Astrocyte (in vitro differentiated cells and primary cell): ENCODE results near the gene FBXO4. TPM values are rescaled to one million over a fixed set of nuclear protein-coding genes. Genes with fewer than 3 reads are reported as not detected.

Experiments used
- DNase-seq: peaks from one replicate; pipeline ENCODE4 v3.0.0-alpha.2; 2010; ENCODE audit warnings: low read depth
- FAIRE-seq: peaks from 2 replicates; lab custom pipeline; 2011; peaks lifted over from hg19 to GRCh38; lab: Jason Lieb, UNC
- H2AFZ ChIP-seq: 2 replicates; pipeline ENCODE4 v1.6.0; 2012; ENCODE audit warnings: low read depth, low read length, inconsistent platforms
- H3K27ac ChIP-seq: 2 replicates; pipeline ENCODE4 v1.5.1; 2011; ENCODE audit warnings: low read depth, low read length, inconsistent platforms
- H3K27me3 ChIP-seq: 2 replicates; pipeline ENCODE4 v1.6.0; 2011; ENCODE audit warnings: low read length, inconsistent platforms; ENCODE audit not compliant: insufficient read depth
- H3K36me3 ChIP-seq: 2 replicates; pipeline ENCODE4 v1.5.1; 2011; ENCODE audit warnings: low read length, inconsistent platforms; ENCODE audit not compliant: insufficient read depth
- H3K4me1 ChIP-seq: 2 replicates; pipeline ENCODE4 v1.5.1; 2011; ENCODE audit warnings: low read length, inconsistent platforms; ENCODE audit not compliant: insufficient read depth
- H3K4me2 ChIP-seq: 2 replicates; pipeline ENCODE4 v1.6.0; 2012; ENCODE audit warnings: low read length, inconsistent platforms
- H3K4me3 ChIP-seq: 2 replicates; pipeline ENCODE4 v1.5.1; 2011; ENCODE audit warnings: low read depth, mild to moderate bottlenecking, low read length, inconsistent platforms; ENCODE audit not compliant: insufficient read depth
- H3K79me2 ChIP-seq: 2 replicates; pipeline ENCODE4 v1.6.0; 2012; ENCODE audit warnings: mild to moderate bottlenecking, low read length, inconsistent platforms; ENCODE audit not compliant: insufficient read depth
- H3K9ac ChIP-seq: 2 replicates; pipeline ENCODE4 v1.6.0; 2012; ENCODE audit warnings: mild to moderate bottlenecking, low read length, inconsistent platforms
- H3K9me3 ChIP-seq: 2 replicates; pipeline ENCODE4 v1.5.1; 2012; ENCODE audit warnings: low read depth, mild to moderate bottlenecking, low read length, inconsistent platforms; ENCODE audit not compliant: insufficient read depth
- H4K20me1 ChIP-seq: 2 replicates; pipeline ENCODE4 v1.6.0; 2012; ENCODE audit warnings: low read length, inconsistent platforms; ENCODE audit not compliant: insufficient read depth
- H3K27ac Mint-ChIP-seq: one replicate; pipeline ENCODE4 v1.8.0; 2021; ENCODE audit warnings: mild to moderate bottlenecking, mixed read lengths; ENCODE audit not compliant: unreplicated experiment
- H3K27me3 Mint-ChIP-seq: one replicate; pipeline ENCODE4 v1.8.0; 2021; ENCODE audit warnings: low read depth, mixed read lengths; ENCODE audit not compliant: unreplicated experiment
- H3K36me3 Mint-ChIP-seq: one replicate; pipeline ENCODE4 v1.8.0; 2021; ENCODE audit warnings: low read depth, mixed read lengths; ENCODE audit not compliant: unreplicated experiment
- H3K4me1 Mint-ChIP-seq: one replicate; pipeline ENCODE4 v1.8.0; 2021; ENCODE audit warnings: low read depth, mixed read lengths; ENCODE audit not compliant: unreplicated experiment
- H3K4me3 Mint-ChIP-seq: one replicate; pipeline ENCODE4 v1.8.0; 2021; ENCODE audit warnings: mild to moderate bottlenecking, moderate library complexity, mixed read lengths; ENCODE audit not compliant: unreplicated experiment
- H3K9me3 Mint-ChIP-seq: one replicate; pipeline ENCODE4 v1.8.0; 2021; ENCODE audit warnings: mild to moderate bottlenecking, mixed read lengths; ENCODE audit not compliant: unreplicated experiment
- CTCF ChIP-seq: IDR thresholded peaks from 2 replicates; pipeline ENCODE4 v1.5.1; 2011; ENCODE audit warnings: low read depth, mild to moderate bottlenecking, inconsistent platforms, low read length, moderate library complexity; ENCODE audit not compliant: insufficient read depth
- EZH2 ChIP-seq: IDR thresholded peaks from 2 replicates; pipeline ENCODE4 v1.6.1; 2012; ENCODE audit warnings: mild to moderate bottlenecking, low read length, inconsistent platforms; ENCODE audit not compliant: insufficient read depth
- total RNA-seq: library from RNA; stranded (reverse); gene quantifications from 2 replicates; pipeline ENCODE4 v1.2.1, GENCODE V29; 2021

FBXO4 gene
- total RNA-seq, 1 donor from 2014 or later, result 2.0 TPM

DNA sequence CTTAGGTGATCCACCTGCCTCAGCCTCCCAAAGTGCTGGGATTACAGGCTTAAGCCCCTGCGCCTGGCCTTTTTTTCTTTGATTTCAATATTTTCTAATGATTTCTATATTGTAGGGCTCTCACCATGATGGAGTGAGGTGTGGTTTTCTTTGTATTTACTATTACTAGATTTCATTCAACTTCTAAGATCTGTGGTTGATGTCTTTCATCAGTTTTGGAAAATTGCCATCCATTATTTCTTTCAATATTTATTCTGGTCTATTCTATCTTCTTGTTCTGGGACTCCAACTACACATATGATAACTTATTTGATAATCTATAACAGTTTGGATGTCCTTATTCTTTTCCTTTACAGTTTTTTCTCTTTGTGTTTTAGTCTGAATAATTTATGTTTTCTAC, 31.9 kb downstream of the FBXO4 start:
- Mint-ChIP-seq H3K4me3 (no peak overlapping the region), H3K36me3 (no peaks in the 10 kb centered on the region), H3K27me3 (no peaks in the 10 kb centered on the region), H3K9me3 (peaks cover 8% of the 10 kb centered on the region), H3K4me1 (no peaks in the 10 kb centered on the region), H3K27ac (no peak overlapping the region)
- no peaks in the 10 kb centered on the region for H3K79me2 ChIP-seq
- FAIRE-seq (no peak), DNase-seq (no peak)
- no peak overlapping the region for H3K9ac ChIP-seq
- H2AFZ ChIP-seq, result no peak overlapping the region
- no peak overlapping the region for H3K4me2 ChIP-seq
- H3K27me3 ChIP-seq, result no peaks in the 10 kb centered on the region
- H3K4me3 ChIP-seq, result no peak overlapping the region
- H3K4me1 ChIP-seq, result no peaks in the 10 kb centered on the region
- H3K9me3 ChIP-seq, result peaks cover 4% of the 10 kb centered on the region
- no peak overlapping the region for H3K27ac ChIP-seq
- TF ChIP-seq CTCF (no peak), EZH2 (no peak)
- H3K36me3 ChIP-seq, result no peaks in the 10 kb centered on the region
- H4K20me1 ChIP-seq, result no peaks in the 10 kb centered on the region

GRCh38 chr5:41960481-41960880, 35.4 kb downstream of the FBXO4 start:
- Histone ChIP-seq H3K4me3 (no peak overlapping the region), H3K9me3 (peaks cover 4% of the 10 kb centered on the region), H3K79me2 (no peaks in the 10 kb centered on the region), H3K27me3 (no peaks in the 10 kb centered on the region), H3K36me3 (no peaks in the 10 kb centered on the region), H3K9ac (no peak overlapping the region), H3K4me2 (no peak overlapping the region), H3K4me1 (no peaks in the 10 kb centered on the region), H3K27ac (no peak overlapping the region), H2AFZ (no peak overlapping the region), H4K20me1 (no peaks in the 10 kb centered on the region)
- DNase-seq, result no peak
- Mint-ChIP-seq H3K4me1 (no peaks in the 10 kb centered on the region), H3K9me3 (peaks cover 10% of the 10 kb centered on the region), H3K27me3 (no peaks in the 10 kb centered on the region), H3K4me3 (no peak overlapping the region), H3K36me3 (no peaks in the 10 kb centered on the region), H3K27ac (no peak overlapping the region)
- FAIRE-seq, result no peak
- TF ChIP-seq EZH2, result no peak
- no peak for TF ChIP-seq CTCF

GRCh38 chr5:41961736-41962135, 36.7 kb downstream of the FBXO4 start:
- H3K79me2 ChIP-seq, result no peaks in the 10 kb centered on the region
- no peak overlapping the region for H3K4me3 Mint-ChIP-seq
- H4K20me1 ChIP-seq, result no peaks in the 10 kb centered on the region
- TF ChIP-seq EZH2 (no peak), CTCF (no peak)
- no peaks in the 10 kb centered on the region for H3K4me1 ChIP-seq
- no peak overlapping the region for H2AFZ ChIP-seq
- H3K9me3 Mint-ChIP-seq, result peaks cover 10% of the 10 kb centered on the region
- no peaks in the 10 kb centered on the region for H3K36me3 ChIP-seq
- H3K9me3 ChIP-seq, result peaks cover 4% of the 10 kb centered on the region
- FAIRE-seq (no peak), DNase-seq (no peak)
- H3K27me3 ChIP-seq, result no peaks in the 10 kb centered on the region
- H3K27ac Mint-ChIP-seq, result no peak overlapping the region
- H3K4me2 ChIP-seq, result no peak overlapping the region
- no peaks in the 10 kb centered on the region for H3K27me3 Mint-ChIP-seq
- no peak overlapping the region for H3K27ac ChIP-seq
- no peaks in the 10 kb centered on the region for H3K36me3 Mint-ChIP-seq
- H3K4me3 ChIP-seq, result no peak overlapping the region
- no peak overlapping the region for H3K9ac ChIP-seq
- H3K4me1 Mint-ChIP-seq, result no peaks in the 10 kb centered on the region
